ENCODE results near the gene PEX14.

The PEX14 gene

DNA sequence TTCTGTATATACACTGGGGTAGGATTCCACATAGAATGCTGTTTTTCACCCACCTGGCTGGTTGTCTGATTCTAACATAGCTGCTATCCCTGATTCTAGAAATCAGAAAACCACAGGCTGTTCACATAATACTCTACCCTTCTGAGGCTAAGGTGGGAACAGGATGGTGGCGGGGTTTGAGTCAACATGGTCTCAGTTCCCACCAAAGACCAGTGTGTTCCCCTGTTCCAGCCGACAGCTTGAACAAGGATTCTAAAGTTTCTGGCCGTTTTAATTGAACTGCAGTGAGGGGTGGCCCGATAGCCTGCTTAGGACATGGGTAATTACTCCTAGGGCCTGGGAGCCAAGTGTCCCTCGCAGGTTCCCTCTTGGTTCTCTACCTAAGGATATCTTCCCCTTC lies 38.4 kb downstream of the PEX14 start:
- TF ChIP-seq POLR2AphosphoS5 (IDR thresholded peaks at IDR 0.05; ENCODE audit: low read depth, low read length): no peak
- TF ChIP-seq, protein P1, sequence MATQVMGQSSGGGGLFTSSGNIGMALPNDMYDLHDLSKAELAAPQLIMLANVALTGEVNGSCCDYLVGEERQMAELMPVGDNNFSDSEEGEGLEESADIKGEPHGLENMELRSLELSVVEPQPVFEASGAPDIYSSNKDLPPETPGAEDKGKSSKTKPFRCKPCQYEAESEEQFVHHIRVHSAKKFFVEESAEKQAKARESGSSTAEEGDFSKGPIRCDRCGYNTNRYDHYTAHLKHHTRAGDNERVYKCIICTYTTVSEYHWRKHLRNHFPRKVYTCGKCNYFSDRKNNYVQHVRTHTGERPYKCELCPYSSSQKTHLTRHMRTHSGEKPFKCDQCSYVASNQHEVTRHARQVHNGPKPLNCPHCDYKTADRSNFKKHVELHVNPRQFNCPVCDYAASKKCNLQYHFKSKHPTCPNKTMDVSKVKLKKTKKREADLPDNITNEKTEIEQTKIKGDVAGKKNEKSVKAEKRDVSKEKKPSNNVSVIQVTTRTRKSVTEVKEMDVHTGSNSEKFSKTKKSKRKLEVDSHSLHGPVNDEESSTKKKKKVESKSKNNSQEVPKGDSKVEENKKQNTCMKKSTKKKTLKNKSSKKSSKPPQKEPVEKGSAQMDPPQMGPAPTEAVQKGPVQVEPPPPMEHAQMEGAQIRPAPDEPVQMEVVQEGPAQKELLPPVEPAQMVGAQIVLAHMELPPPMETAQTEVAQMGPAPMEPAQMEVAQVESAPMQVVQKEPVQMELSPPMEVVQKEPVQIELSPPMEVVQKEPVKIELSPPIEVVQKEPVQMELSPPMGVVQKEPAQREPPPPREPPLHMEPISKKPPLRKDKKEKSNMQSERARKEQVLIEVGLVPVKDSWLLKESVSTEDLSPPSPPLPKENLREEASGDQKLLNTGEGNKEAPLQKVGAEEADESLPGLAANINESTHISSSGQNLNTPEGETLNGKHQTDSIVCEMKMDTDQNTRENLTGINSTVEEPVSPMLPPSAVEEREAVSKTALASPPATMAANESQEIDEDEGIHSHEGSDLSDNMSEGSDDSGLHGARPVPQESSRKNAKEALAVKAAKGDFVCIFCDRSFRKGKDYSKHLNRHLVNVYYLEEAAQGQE (IDR thresholded peaks at IDR 0.05; ENCODE audit: insufficient read depth in 1 of 2, low read depth in 2 of 2, low read length in 2 of 2): no peak
- TF ChIP-seq SIN3A (IDR thresholded peaks at IDR 0.05; ENCODE audit: borderline replicate concordance, insufficient read depth, low read length): no peak
- TF ChIP-seq FOXP2 (optimal IDR thresholded peaks at IDR 0.05; ENCODE audit: borderline replicate concordance, extremely low read depth, extremely low read length, insufficient read depth): no peak
- TF ChIP-seq TAF1 (IDR thresholded peaks at IDR 0.05; ENCODE audit: borderline replicate concordance, insufficient read depth, low read length): no peak

DNA sequence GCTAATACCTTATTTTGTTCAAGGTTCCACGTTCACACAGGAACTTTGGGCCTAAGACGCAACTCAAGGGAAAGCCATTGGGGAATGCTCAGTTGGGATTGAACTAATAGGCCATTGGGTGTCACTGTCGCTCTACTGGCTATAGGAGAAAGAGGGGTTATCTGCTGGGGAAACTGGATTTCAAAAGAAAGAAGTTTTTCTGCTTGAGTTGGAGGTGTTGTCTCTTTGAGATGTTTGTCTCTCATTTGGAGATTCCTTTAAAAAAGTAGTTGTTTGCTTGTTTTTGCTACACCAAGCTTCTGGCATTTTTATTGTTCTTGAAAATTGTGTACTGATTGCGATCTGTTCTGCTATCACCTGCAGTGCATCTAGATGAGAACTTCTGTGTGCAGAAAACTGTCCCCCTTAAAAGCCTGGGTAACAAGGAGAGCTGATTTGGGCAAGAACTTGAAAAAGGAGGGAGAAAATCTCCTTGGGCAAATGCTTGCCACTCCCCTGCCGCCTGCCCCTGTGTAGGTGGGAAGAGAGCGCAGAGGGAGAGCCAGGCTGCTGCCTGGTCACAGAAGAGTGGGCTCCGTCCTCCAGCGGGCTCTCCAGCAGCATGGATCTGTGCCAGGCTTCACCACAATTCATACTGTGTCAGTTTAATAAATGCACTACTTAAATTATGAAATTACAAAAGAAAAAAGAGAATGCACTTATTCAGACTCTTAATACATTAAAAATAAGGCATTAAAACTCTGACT lies 39.9 kb downstream of the PEX14 start:
- TF ChIP-seq TAF1 (IDR thresholded peaks at IDR 0.05; ENCODE audit: borderline replicate concordance, insufficient read depth, low read length) (no peak), FOXP2 (optimal IDR thresholded peaks at IDR 0.05; ENCODE audit: borderline replicate concordance, extremely low read depth, extremely low read length, insufficient read depth) (no peak), POLR2AphosphoS5 (IDR thresholded peaks at IDR 0.05; ENCODE audit: low read depth, low read length) (no peak), SIN3A (IDR thresholded peaks at IDR 0.05; ENCODE audit: borderline replicate concordance, insufficient read depth, low read length) (no peak)
- TF ChIP-seq, protein P1 (IDR thresholded peaks at IDR 0.05; ENCODE audit: insufficient read depth in 1 of 2, low read depth in 2 of 2, low read length in 2 of 2): no peak

DNA sequence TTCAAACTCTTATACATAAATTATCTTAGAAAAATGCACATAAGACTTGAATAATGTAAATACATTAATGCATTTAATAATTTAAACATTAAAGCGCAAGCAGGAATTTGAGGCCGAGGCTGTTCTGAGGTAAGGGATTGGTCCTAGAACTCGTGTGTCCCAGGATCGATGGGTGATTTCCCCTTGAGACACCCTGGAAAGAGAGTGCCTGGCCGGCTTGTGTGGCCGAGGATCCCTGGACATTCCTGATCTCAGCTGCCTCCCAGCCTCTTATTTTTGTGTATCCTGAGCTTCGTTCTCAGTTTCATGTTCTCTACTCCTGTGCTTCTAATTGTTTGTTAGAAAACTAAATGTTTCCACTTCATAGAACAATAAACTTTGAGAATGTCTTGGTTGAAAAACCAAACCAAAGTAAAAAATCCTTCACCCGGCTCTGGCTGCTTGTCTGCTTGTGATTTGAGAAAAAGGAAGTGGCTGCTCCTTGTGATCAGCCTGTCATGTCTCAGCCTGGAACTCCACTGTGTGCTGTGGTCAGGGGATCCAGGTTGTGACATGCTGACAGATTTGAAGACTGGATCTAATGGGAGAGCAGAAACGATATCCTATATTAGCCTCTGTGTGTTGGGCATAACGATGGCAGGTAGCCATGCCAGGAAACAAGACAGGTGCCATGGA lies 40.7 kb downstream of the PEX14 start:
- no peak for TF ChIP-seq SIN3A (IDR thresholded peaks at IDR 0.05; ENCODE audit: borderline replicate concordance, insufficient read depth, low read length)
- TF ChIP-seq, protein P1 (IDR thresholded peaks at IDR 0.05; ENCODE audit: insufficient read depth in 1 of 2, low read depth in 2 of 2, low read length in 2 of 2): no peak
- TF ChIP-seq FOXP2 (optimal IDR thresholded peaks at IDR 0.05; ENCODE audit: borderline replicate concordance, extremely low read depth, extremely low read length, insufficient read depth): no peak
- no peak for TF ChIP-seq POLR2AphosphoS5 (IDR thresholded peaks at IDR 0.05; ENCODE audit: low read depth, low read length)
- no peak for TF ChIP-seq TAF1 (IDR thresholded peaks at IDR 0.05; ENCODE audit: borderline replicate concordance, insufficient read depth, low read length)

DNA sequence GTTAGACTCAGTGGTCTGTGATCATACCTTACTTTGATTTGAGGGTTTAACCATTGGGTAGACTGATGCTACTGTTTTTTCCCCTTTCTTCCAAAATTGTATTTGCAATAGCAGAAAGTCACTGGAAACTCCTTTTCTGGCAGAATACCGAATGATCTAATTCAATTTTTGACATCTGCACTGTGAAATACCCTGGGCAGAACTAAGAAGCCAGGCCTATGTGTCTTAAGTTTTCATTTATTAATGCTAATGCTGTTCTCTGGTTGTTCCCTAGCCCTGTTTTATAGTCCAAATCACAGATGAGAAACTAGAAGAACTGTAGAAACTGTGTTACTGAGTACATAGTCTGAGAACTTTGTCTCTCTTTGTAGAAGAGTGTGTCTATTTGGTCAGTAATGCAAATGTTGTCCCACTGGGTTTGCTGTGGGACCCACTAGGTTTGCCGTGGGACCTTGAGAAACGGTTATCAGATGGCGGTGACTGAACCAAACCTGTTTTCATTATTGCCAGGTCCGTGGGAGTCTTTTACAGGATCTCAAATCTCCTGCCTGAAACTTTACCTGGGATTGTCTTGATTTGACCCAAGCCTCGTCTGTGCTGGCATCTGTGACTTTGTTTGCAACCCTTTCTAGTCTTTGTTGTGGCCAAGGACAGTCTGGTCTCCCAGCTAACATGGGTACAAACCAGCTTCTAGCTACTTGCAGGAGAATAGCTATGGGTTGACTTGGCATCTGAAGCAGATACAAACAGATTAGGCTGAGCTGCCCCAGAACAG lies 41.4 kb downstream of the PEX14 start:
- TF ChIP-seq, protein P1 (IDR thresholded peaks at IDR 0.05; ENCODE audit: insufficient read depth in 1 of 2, low read depth in 2 of 2, low read length in 2 of 2): no peak
- TF ChIP-seq FOXP2 (optimal IDR thresholded peaks at IDR 0.05; ENCODE audit: borderline replicate concordance, extremely low read depth, extremely low read length, insufficient read depth) (no peak), SIN3A (IDR thresholded peaks at IDR 0.05; ENCODE audit: borderline replicate concordance, insufficient read depth, low read length) (no peak), POLR2AphosphoS5 (IDR thresholded peaks at IDR 0.05; ENCODE audit: low read depth, low read length) (no peak), TAF1 (IDR thresholded peaks at IDR 0.05; ENCODE audit: borderline replicate concordance, insufficient read depth, low read length) (no peak)
